Uterus (tissue), 4 donors: ENCODE data around the gene KLK13. TPM values are rescaled to one million over a fixed set of nuclear protein-coding genes. Genes with fewer than 3 reads are reported as not detected.

Experiments
- DNase-seq, 2 donors: peaks; one replicate each; pipeline ENCODE4 v3.0.0-alpha.2; 2019 to 2020
- H3K27ac ChIP-seq, 2 donors: fragments of 200-600 bp; sonication (generic); 1 replicate in 1 of 2; 2 replicates in 1 of 2; pipeline ENCODE4 v1.5.1; 2016 to 2018
- H3K27me3 ChIP-seq, 2 donors: fragments of 200-600 bp; sonication (generic); one replicate each; pipeline ENCODE4 v1.5.1; 2018 to 2019; ENCODE audit warnings: control low read depth in 1 of 2
- H3K36me3 ChIP-seq, 2 donors: fragments of 200-600 bp; sonication (generic); one replicate each; pipeline ENCODE4 v1.5.1; 2019; ENCODE audit warnings: control low read depth in 1 of 2
- H3K4me1 ChIP-seq, 2 donors: fragments of 200-600 bp; sonication (generic); one replicate each; pipeline ENCODE4 v1.5.1; 2018 to 2019; ENCODE audit warnings: control low read depth in 1 of 2
- H3K4me3 ChIP-seq, 2 donors: fragments of 200-600 bp; sonication (generic); 1 replicate in 1 of 2; 2 replicates in 1 of 2; pipeline ENCODE4 v1.5.1; 2018 to 2019; ENCODE audit warnings: mild to moderate bottlenecking in 1 of 2
- H3K9me3 ChIP-seq, 2 donors: fragments of 200-600 bp; sonication (generic); one replicate each; pipeline ENCODE4 v1.5.1; 2019; ENCODE audit warnings: control low read depth in 1 of 2
- POLR2A ChIP-seq, 2 donors: fragments of 450-650 bp; IDR thresholded peaks; one replicate each; pipeline ENCODE4 v1.6.1; 2016; ENCODE audit warnings: antibody characterized with exemption in 2 of 2, mild to moderate bottlenecking in 1 of 2, moderate library complexity in 1 of 2
- intact Hi-C: fragments of 100-400 bp; cut with DNase I; formaldehyde crosslinking; loops from one replicate; pipeline ENCODE4 v1.15.1; 2023; ENCODE audit warnings: low total_unique reads
- total RNA-seq, 4 donors: library from RNA; depleted of rRNA in 3 of 4; stranded (reverse); fragments of >200 nt in 3 of 4; gene quantifications; one replicate each; pipeline versions ENCODE4 v1.1.0 to v1.2.4, GENCODE V29; 2014 to 2023
- TF ChIP-seq, protein P1 (sequence below), 4 experiments: fragments of 200-600 bp in 2 of 4; fragments of 450-650 bp in 2 of 4; sonication (generic) in 2 of 4; IDR thresholded peaks; one replicate each; pipeline ENCODE4 v1.5.1; 2016 to 2019; ENCODE audit warnings: antibody characterized with exemption in 4 of 4, mild to moderate bottlenecking in 2 of 4, moderate library complexity in 1 of 4
- donor health status: DM: yes; HTN: yes; CAD: no.

KLK13 gene
- total RNA-seq, 4 donors from 2014 or later: not detected

DNA sequence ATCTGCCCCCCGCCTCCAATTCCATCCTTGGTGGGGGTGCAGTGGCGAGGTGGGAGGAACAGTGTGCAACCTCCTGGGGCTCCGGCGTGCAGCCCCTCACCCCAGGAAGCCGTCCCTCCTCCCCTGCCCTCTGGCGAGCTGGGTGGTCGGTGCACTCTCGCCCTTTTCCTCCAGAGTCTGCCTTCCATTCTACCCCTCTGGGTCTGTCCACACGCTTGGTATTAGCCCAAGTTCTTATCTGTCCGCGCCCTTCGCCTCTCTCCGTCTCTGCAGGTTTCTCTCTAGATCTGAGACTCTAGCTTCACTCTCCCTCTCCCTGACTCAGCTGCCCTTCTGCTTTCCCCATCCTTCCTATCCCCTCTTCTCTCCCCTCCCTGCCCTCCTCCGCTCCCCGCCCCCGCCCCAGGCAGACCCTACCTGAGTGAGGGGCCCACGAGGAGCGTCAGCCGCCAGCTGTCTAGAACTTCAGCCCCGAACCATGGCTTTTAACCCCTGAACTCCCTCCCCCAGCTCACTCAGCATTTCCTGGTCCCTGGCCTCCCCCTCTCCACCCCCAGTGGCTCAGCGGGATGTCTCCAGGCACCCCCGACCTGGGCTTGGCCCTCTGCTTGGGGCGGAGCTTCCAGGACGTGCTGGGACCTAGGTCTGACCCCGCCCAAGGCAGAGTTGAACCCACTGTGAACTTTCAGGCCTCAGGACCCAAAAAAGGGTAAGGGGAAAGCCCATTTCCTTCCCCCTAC, 499 bp upstream of the KLK13 start:
- intact Hi-C loops: no loop called here
- no peak overlapping the region for H3K4me3 ChIP-seq
- no peaks in the 10 kb centered on the region for H3K36me3 ChIP-seq
- no peaks in the 10 kb centered on the region for H3K27me3 ChIP-seq
- H3K9me3 ChIP-seq: no peaks in the 10 kb centered on the region
- peaks cover 0 to 5% of the 10 kb centered on the region in 2 donors for H3K4me1 ChIP-seq
- H3K27ac ChIP-seq: no peak overlapping the region
- no peak for TF ChIP-seq POLR2A (IDR thresholded peaks at IDR 0.05)
- TF ChIP-seq, protein P1, sequence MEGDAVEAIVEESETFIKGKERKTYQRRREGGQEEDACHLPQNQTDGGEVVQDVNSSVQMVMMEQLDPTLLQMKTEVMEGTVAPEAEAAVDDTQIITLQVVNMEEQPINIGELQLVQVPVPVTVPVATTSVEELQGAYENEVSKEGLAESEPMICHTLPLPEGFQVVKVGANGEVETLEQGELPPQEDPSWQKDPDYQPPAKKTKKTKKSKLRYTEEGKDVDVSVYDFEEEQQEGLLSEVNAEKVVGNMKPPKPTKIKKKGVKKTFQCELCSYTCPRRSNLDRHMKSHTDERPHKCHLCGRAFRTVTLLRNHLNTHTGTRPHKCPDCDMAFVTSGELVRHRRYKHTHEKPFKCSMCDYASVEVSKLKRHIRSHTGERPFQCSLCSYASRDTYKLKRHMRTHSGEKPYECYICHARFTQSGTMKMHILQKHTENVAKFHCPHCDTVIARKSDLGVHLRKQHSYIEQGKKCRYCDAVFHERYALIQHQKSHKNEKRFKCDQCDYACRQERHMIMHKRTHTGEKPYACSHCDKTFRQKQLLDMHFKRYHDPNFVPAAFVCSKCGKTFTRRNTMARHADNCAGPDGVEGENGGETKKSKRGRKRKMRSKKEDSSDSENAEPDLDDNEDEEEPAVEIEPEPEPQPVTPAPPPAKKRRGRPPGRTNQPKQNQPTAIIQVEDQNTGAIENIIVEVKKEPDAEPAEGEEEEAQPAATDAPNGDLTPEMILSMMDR (IDR thresholded peaks at IDR 0.05): no peak
- no peak for DNase-seq

DNA sequence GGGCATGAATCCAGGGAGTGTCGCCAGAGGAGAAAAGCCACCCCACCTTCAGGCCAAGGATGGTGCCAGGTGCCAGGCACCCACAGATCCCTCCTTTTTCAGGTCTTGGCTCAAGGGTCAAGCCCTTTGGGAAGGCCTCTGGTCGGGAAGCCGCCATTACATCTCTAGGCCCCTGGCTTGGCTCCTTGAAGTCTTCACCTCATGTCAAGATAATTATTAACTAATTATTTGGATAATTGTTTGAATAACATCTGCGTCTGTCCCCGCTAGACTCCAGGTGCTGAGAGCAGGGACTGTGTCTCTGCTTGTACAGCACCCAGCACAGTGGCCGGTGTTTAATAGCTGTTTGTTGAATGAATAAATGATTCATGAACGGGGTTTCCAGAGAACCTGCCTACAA, 1.2 kb downstream of the KLK13 start:
- no peaks in the 10 kb centered on the region for H3K36me3 ChIP-seq
- H3K9me3 ChIP-seq: no peaks in the 10 kb centered on the region
- no peak for DNase-seq
- no peaks in the 10 kb centered on the region for H3K27me3 ChIP-seq
- TF ChIP-seq, protein P1 (IDR thresholded peaks at IDR 0.05): no peak
- no peak for TF ChIP-seq POLR2A (IDR thresholded peaks at IDR 0.05)
- H3K4me1 ChIP-seq: peaks cover 0 to 5% of the 10 kb centered on the region in 2 donors
- intact Hi-C loops: no loop called here
- H3K4me3 ChIP-seq: no peak overlapping the region
- no peak overlapping the region for H3K27ac ChIP-seq

DNA sequence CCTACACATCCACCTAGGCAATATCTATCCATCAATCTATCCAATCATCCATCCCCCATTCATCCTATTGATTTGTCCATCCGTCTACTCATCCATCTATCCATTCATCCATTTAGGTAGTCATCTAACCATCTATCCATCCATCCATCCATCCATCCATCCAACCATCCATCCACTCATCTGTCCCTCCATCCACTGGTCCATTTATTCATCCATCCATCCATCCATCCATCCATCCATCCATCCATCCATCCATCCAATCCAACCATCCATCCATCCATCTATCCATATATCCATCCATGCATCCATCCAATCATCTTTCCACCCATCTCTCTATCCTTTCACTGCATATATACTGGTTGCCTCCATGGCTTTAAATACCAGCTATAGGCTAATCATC, 3.9 kb downstream of the KLK13 start:
- Histone ChIP-seq H3K9me3 (no peaks in the 10 kb centered on the region), H3K27me3 (no peaks in the 10 kb centered on the region), H3K27ac (no peak overlapping the region), H3K4me3 (no peak overlapping the region), H3K4me1 (peaks cover 0 to 5% of the 10 kb centered on the region in 2 donors), H3K36me3 (no peaks in the 10 kb centered on the region)
- no peak for TF ChIP-seq POLR2A (IDR thresholded peaks at IDR 0.05)
- TF ChIP-seq, protein P1 (IDR thresholded peaks at IDR 0.05): no peak
- intact Hi-C loops: no loop called here
- DNase-seq: no peak

DNA sequence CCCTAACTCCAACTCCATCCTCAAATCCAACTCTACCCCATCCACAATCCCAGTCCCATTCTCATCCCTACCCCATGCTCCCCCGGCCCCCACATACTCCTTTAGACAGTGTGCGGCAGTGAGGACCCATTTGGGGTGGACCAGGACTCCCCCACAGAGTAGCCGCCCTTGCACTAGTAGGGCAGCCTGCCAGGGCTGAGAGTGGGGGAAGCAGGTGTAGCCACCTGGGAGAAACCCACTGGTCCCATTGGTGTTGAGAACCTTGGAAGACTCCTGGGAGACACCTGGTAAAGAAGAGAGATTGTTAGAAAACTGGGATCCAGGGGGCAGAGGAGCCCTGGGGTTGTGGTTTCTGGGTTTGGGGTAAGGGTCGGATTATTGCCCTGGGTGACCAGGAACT, 4.6 kb downstream of the KLK13 start:
- no peaks in the 10 kb centered on the region for H3K27me3 ChIP-seq
- intact Hi-C loops: no loop called here

DNA sequence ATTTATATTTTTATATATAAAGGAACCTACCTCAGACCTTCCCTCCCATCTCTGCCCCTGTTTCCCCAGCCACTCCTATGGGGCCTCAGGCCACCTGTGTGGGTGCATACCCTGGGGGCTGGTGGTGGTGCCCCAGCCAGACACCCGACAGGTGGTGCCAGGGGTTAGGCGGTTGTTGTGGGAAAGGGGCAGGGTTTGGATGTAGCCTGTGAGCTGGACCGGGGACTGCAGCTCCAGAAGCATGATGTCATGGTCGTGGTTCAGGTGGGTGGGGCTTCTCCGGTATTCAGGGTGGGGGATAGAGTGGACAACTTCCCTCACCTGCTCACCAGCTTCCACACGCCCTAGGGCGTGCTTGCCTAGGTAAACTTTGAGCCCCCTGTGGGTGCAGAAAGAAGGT, 5.2 kb downstream of the KLK13 start:
- no peak for DNase-seq
- Histone ChIP-seq H3K4me3 (no peak overlapping the region), H3K36me3 (no peaks in the 10 kb centered on the region), H3K27ac (no peak overlapping the region), H3K4me1 (peaks cover 0 to under 1% of the 10 kb centered on the region in 2 donors), H3K27me3 (no peaks in the 10 kb centered on the region), H3K9me3 (no peaks in the 10 kb centered on the region)
- intact Hi-C loops: no loop called here
- TF ChIP-seq POLR2A (IDR thresholded peaks at IDR 0.05): no peak
- TF ChIP-seq, protein P1 (IDR thresholded peaks at IDR 0.05): no peak

More for the DNA sequence above, 4.6 kb downstream of the KLK13 start:
- DNase-seq: no peak
- no peaks in the 10 kb centered on the region for H3K9me3 ChIP-seq
- no peak overlapping the region for H3K27ac ChIP-seq
- no peak overlapping the region for H3K4me3 ChIP-seq
- peaks cover 0 to 5% of the 10 kb centered on the region in 2 donors for H3K4me1 ChIP-seq
- H3K36me3 ChIP-seq: no peaks in the 10 kb centered on the region
- TF ChIP-seq, protein P1 (IDR thresholded peaks at IDR 0.05): no peak
- TF ChIP-seq POLR2A (IDR thresholded peaks at IDR 0.05): no peak
